NCI-H146 treated with DMSO at 0.1 percent for 48 hours (cell line): Measurements from ENCODE around the gene IKBIP.
A peak's percentile ranks its signal among the peaks of the same experiment; 100 is the strongest.
"Not testable (repeated sequence)": the region's sequence is repeated elsewhere in the genome, so short reads cannot be mapped to it uniquely, and the experiment has no call there.

ENCODE experiments used
- DNase-seq: peaks from one replicate; lab custom pipeline; 2025; ENCODE audit not compliant: unreplicated experiment; lab: John Stamatoyannopoulos, UW

Gene IKBIP, protein sequence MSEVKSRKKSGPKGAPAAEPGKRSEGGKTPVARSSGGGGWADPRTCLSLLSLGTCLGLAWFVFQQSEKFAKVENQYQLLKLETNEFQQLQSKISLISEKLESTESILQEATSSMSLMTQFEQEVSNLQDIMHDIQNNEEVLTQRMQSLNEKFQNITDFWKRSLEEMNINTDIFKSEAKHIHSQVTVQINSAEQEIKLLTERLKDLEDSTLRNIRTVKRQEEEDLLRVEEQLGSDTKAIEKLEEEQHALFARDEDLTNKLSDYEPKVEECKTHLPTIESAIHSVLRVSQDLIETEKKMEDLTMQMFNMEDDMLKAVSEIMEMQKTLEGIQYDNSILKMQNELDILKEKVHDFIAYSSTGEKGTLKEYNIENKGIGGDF

DNA sequence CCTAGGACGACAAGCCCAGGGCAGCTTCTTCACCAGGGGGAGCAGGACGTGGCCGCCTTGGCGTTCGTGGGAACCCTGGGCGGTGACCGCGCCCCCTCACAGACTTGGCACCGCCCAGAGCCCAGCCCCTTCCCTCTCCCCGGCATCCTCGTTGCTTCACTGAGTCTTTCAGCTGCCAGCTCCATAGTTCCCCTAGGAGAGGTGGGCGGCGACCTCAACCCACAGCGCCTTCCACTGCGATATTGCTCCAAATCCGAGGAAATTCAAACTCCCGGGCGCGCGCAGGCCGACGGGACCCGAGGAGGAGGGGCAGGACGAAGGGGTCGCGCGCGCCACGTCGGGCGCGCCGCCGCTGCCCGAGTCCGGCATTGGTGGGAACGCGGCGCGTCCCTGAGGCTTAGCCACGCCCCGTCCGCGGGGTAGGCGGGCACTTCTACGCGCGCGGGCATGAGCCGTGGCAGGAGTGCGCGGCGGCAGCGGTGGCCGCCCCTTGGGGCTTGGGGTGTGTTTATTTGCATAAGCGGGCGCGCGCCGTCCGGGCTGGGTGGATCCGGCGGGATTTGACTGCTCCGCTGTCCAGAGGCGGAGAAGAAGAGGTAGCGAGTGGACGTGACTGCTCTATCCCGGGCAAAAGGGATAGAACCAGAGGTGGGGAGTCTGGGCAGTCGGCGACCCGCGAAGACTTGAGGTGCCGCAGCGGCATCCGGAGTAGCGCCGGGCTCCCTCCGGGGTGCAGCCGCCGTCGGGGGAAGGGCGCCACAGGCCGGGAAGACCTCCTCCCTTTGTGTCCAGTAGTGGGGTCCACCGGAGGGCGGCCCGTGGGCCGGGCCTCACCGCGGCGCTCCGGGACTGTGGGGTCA, at the start of gene IKBIP, which contains the start of gene APAF1:
Gene IKBIP (minus strand): TSS at position 77 of the 860 bp plus-strand sequence. CDS start 87 bp downstream, outside the sequence.
Gene APAF1 (plus strand): TSS at position 579 of the 860 bp plus-strand sequence. CDS start 3,070 bp downstream, outside the sequence.
- DNase-seq: peak; percentile 95

DNA sequence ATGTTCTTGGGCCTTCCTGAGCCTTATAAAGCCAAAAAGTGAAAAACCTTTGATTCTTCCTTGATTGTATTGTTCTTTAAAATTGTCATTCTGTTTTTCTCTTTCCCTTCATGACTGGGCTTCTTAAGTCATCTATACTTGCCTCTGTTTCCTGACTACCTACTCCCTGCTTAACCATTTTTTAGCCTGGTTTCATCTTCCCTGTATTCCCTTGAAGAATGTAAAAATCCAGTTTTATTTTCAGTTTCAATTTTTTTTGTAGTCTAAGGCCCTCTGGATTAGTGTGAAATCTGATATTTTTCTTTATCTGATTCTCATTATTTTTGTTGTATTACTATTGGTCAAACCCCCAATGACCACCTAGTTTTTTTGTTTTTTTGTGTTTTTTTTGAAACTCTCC, 46.8 kb upstream of the IKBIP start:
- no peak for DNase-seq

DNA sequence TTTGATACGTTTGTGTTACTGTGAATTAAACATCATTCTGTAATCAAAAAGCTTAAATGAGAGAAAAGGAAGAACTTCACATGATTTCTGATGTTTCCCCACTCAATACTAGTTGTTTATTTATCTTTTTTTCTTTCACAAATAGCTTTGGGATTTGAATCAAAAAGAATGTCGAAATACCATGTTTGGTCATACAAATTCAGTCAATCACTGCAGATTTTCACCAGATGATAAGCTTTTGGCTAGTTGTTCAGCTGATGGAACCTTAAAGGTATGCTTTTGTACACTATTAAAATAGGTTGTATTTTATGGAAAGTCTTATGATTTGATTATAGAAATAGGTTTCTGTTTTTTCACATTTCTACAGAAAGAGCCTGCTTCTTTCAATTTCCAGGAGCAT, 42.0 kb upstream of the IKBIP start:
- DNase-seq: no peak

- DNase-seq: no peak
Observed at GRCh38 chr12:98684199-98684598, 39.6 kb upstream of the IKBIP start.

- no peak for DNase-seq
Observed at GRCh38 chr12:98679611-98680005, 35.0 kb upstream of the IKBIP start.

GRCh38 chr12:98678946-98679610, 34.5 kb upstream of the IKBIP start:
- DNase-seq: no peak

- DNase-seq: no peak
Observed at GRCh38 chr12:98678236-98678945, 33.8 kb upstream of the IKBIP start.

- no peak for DNase-seq
Observed at GRCh38 chr12:98674841-98675240, 30.3 kb upstream of the IKBIP start.

- DNase-seq: no peak
Observed at GRCh38 chr12:98671459-98671858, 26.9 kb upstream of the IKBIP start.

DNA sequence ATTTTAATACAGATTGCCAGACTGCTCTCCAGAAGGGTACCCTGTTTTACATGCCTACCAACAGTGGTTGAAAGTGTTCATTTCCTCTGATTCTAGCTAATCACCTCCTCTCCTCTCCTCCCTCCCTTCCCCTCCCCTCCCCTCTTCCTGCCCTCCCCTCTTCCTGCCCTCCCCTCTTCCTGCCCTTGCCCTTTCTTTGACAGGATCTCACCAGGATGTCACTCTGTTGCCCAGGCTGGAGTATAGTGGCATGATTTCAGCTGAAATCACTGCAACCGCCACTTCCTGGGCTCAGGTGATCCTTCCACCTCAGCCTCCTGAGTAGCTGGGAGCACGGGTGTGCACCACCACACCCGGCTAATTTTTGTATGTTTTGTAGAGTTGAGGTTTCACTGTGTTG, 25.2 kb upstream of the IKBIP start:
- DNase-seq: no peak

GRCh38 chr12:98660521-98660920, 15.9 kb upstream of the IKBIP start:
- no peak for DNase-seq

- DNase-seq: no peak
Observed at GRCh38 chr12:98656289-98657101, 11.9 kb upstream of the IKBIP start.

- DNase-seq: peak; percentile 39
Observed at GRCh38 chr12:98653866-98654493, 9.4 kb upstream of the IKBIP start.

DNA sequence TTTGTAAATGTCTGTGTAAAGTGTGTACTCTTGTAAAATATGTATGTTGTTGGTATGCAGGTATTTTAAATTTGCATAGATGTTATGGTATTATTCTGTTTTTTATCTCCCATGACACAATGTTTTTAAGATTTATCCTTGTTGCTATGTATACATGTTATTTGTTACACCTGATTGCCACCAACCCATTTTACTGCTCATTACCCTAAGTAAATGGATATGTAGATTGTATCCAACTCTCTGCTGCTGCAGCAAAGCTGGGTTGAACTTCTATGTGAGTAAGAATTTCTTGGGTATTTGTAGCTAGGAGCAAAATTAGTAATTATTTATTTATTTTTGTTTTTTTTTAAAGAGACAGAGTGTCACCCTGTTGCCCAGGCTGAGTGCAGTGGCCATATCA, 6.7 kb upstream of the IKBIP start:
- DNase-seq: no peak

DNA sequence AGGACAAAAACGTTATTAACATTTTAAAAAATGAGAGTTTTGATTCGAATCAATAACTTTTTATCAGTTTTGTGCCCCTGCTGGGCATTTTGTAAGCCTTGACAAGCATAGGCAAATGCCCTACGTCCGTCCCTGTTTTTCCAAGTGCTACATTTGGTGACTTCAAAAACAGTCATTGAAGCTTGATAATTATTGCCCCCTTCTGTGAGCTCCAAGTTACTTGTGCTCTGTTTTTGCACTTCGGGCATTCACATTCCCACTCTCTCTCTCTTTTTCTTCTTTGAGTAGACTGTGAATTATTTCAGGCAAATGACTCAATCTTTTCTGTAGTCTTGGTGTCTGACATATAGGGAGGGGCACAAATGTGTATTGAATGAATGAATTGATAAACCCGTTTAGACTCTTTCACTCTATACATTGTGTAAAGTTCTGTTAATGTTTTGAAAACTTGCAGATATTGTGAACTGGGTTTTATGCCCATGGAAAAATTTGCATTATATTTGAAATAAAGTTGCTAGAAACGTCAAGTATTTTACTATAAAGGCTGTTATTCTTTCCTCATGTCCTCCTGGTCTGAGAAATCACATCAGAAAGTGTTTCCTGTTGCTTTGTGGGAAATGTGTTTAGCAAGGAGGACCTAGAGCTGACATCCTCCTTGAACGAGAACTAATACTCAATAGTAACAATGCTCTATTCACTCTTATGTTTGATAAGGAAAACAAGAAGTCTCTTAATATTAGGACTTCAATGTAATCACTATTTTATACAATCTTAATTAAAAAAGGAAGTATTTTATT, 1.9 kb upstream of the IKBIP start:
- DNase-seq: no peak

DNA sequence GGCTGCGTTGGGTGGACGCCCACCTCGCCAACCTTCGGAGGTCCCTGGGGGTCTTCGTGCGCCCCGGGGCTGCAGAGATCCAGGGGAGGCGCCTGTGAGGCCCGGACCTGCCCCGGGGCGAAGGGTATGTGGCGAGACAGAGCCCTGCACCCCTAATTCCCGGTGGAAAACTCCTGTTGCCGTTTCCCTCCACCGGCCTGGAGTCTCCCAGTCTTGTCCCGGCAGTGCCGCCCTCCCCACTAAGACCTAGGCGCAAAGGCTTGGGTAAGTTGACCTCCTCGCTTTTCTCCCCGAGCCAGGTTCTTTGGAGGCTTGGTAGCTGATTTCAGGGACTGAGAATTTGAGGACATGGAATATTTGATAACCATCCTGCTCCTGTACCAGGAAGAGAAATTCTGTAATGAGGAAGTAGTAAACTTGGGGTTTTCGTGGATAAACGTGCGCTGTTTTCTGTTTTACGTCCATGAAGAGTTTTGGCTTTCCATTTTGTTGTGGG, 1.0 kb upstream of the IKBIP start:
- no peak for DNase-seq

GRCh38 chr12:98644433-98644711, 216 bp downstream of the IKBIP start:
- DNase-seq: peak; percentile 70

DNA sequence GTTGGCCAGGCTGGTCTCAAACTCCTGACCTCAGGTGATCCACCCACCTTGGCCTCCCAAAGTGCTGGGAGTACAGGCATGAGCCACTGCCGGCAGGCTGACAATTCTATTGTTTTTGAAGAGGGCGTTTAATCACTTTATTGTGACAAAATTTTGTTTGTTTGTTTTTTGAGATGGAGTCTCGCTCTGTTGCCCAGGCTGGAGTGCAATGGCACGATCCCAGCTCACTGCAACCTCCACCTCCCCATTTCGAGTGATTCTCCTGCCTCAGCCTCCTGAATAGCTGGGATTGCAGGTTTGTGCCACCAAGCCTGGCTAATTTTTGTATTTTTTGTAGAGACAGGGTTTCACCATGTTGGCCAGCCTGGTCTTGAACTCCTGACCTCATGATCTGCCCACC, 1.8 kb downstream of the IKBIP start:
- not testable (repeated sequence) for DNase-seq

DNA sequence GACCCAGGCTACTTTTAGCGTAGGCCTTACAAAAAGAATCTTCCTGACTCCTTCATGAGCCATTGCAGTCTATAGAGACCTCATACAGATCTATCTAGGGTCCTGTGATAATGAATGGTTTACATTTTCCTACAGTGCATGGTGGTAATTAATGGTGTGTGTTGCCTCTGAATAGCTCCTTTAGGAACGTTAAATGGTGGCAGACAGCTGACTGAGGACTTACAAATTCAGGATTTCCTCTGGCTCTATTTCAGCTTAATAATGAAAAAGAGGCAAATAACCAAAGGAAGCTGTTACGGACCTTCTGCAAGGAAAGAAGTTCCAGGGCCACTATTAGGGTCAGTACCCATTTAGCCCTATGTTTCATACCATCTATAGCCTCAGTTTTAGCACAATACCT, 5.1 kb downstream of the IKBIP start:
- DNase-seq: no peak
